ENCODE results near the gene NHERF2.

GRCh38 chr16:2037647-2038381 is 11.1 kb downstream of the NHERF2 start:
- TF ChIP-seq CTCF (conservative IDR thresholded peaks at IDR 0.05; ENCODE audit: low read depth, low read length) (no peak), POLR2A (IDR thresholded peaks at IDR 0.05; ENCODE audit: low read depth, low read length) (no peak), RCOR1 (IDR thresholded peaks at IDR 0.05; ENCODE audit: insufficient replicate concordance, low read length) (no peak), MAFK (IDR thresholded peaks at IDR 0.05; ENCODE audit: low read depth, low read length) (no peak), RFX5 (IDR thresholded peaks at IDR 0.05; ENCODE audit: low read depth, low read length) (no peak), ELK1 (IDR thresholded peaks at IDR 0.05; ENCODE audit: borderline replicate concordance, low read depth, low read length) (no peak), MXI1 (IDR thresholded peaks at IDR 0.05; ENCODE audit: borderline replicate concordance, low read depth, low read length) (no peak), MAZ (IDR thresholded peaks at IDR 0.05; ENCODE audit: borderline replicate concordance, low read depth, low read length) (no peak), CEBPB (IDR thresholded peaks at IDR 0.05; ENCODE audit: low read depth, low read length) (no peak), NFE2L2 (IDR thresholded peaks at IDR 0.05; ENCODE audit: low read depth, low read length) (no peak), RAD21 (IDR thresholded peaks at IDR 0.05; ENCODE audit: low read length) (no peak), SMC3 (IDR thresholded peaks at IDR 0.05; ENCODE audit: low read depth, low read length) (no peak), BHLHE40 (IDR thresholded peaks at IDR 0.05; ENCODE audit: low read depth, low read length) (no peak)
- TF ChIP-seq, protein P1, sequence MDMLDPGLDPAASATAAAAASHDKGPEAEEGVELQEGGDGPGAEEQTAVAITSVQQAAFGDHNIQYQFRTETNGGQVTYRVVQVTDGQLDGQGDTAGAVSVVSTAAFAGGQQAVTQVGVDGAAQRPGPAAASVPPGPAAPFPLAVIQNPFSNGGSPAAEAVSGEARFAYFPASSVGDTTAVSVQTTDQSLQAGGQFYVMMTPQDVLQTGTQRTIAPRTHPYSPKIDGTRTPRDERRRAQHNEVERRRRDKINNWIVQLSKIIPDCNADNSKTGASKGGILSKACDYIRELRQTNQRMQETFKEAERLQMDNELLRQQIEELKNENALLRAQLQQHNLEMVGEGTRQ (IDR thresholded peaks at IDR 0.05; ENCODE audit: low read depth, low read length): no peak
